ENCODE results near the gene VEGFC.

VEGFC gene

DNA sequence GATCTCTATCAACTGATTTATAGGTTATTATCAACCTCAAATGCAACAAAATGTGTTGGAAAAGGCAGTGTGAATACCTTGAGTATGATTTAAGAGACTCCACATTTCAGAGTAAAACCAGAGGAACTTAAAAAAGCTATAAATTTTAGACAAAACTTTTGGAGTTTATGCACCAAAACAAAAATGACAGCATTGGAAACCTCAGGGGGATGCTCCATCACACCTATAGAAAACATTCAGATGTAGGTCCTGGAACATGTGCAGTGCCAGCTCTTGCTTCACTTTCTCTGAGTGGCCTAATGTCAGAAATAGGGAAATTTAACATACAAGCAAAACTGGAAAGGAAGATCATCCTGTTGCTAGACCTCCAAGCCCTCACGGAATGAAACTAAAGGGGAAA, 5.8 kb upstream of the VEGFC start:
- no peak for DNase-seq (ENCODE audit: low spot score)

DNA sequence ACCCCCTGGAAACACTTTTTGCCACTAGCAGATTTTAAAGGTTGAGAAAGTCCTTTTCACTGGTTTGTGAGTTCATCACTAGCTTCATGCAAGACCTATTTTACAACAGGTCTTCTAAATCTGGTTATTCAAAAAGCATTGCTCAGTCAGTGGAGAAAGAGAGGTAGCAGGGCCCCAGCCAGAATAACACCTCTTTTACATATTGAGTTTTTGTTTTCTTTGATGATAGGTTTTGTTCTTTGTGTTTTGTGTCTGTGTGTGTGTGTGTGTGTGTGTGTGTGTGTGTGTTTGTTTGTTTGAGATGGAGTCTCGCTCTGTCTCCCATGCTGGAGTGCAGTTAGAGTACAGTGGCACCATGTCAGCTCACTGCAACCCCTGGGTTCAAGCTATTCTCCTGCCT, 2.7 kb upstream of the VEGFC start:
- no peak for DNase-seq (ENCODE audit: low spot score)

DNA sequence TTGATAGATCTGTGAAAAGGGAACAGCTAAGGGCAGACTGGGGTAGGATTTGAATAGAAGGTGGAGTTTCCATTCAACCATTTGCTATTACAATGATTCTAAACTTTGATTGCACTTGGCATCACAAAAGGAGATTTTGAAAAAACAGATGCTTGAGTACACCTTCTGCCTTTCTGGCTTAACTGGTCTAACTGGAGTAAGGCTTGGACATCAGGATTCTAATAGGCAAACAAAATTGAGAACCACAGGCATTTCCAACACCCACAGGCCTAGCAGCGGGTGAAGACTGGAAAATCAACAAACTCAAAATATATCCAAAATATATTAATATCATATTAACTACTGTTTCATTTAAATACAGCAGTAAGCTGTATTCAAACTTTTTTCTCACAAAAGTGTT, 1.9 kb upstream of the VEGFC start:
- DNase-seq (ENCODE audit: low spot score): no peak

DNA sequence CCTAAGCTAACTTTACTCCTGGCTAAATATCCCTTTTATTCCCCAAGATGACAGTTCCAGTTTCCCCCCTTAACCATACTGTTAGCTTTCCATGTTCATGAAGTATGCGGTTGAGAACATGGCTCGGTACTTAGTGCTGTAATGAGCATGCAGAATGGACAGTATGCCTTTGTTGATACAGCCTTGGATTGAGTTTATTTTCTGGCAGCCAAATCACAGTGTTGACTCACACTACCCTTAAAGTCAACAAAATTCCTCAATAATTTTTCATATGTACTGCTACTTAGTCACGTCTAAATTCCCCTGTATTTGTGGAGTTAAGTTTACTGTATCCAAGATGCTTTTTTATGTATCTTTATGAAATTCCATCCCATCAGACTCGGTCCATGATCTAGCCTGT, 1.4 kb upstream of the VEGFC start:
- DNase-seq (ENCODE audit: low spot score): peak; percentile 76

DNA sequence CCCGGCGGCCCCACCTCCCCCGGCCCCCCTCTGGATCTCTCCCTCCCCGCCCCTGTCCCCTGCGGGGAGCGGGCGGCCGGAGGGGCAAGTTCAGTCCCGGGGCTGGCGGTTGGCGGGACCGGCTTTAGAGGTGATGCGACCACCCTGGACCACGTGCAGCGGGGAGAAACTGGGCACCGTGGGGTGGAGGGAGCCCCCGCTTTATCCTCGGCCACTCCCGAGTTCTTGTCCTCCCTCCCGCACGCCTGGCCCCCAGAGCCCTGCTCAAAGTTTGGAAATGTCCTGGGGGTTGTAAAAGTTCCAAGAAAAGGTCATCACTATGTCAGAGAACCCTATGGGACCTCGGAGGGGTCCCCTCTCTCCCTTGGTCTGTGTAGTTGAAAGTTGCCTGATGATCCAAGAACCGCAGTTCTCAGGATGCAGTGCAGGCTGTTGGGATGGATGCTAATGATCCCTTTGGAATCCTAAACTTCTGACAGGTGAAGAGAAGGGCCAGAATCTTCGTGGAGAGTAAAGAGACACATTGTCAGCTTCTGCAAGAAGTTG, 411 bp upstream of the VEGFC start:
- no peak for DNase-seq (ENCODE audit: low spot score)

DNA sequence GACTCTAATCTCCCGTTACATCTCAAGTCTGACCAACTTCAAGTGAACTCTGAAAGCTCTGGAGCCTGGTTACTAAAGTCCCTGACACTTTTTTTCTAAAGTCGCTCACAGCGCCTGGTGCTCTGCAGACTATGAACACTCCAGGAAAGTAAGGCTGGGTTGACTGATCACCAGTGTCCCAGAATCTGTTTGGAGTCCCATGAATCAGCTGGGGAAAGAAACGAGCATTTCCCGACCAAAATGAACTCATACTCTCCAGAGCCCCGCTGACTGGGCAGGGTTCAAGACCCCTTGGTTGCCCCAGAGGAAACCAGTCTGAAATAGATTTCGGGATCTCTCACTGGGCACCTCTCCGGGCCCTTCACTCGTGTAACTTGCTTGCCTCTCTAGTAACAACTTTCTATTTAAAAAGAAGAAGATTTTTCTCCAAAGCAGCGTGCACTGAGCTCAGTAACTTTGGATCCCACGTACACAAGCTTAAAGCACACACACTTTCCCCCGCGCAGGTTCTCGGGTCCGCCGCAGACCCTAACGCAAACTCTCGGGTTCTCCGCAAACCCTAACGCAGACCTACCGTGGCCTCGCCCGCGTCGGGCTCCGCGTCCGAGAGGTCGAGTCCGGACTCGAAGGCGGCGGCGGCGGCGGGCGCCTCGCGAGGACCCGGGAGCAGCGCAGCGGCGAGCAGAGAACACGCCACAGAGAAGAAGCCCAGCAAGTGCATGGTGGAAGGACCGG, 964 bp downstream of the VEGFC start:
- peak; percentile 39 for DNase-seq (ENCODE audit: low spot score)

DNA sequence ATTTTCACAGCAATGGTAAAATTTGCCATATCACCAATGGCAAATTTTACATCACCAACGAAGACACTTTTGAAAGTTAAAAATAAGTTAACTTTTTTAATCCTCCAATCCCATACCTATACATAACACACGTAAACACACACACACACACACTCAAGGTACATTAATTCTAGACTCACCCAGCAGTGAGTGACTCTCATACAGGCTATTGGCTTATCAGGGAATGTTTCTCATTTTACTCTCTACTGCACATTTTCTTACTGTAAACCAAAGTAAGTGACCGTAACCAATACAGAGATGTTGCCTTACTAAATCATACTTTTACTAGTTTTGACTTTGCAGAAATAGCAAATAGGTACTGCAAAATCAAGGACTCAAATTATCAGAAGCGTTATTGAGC, 2.3 kb downstream of the VEGFC start:
- no peak for DNase-seq (ENCODE audit: low spot score)

DNA sequence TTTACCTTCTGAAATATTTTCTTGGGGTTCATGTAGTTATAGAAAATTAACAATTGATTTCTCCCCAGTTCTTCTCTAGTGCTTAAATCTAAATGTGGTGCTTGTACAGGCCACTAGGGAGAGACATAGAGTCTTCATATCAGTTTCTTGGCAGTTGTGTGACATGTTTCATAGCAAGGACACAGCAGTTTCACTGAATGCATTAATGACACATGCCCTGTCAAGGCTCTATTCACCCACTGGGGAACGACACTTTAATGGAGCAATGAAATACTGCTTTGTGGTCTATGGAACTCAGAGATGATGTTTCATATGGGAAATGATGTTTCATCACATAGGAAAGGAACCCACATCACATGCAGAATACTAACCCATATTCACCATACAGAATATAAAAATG, 2.8 kb downstream of the VEGFC start:
- peak; percentile 60 for DNase-seq (ENCODE audit: low spot score)

DNA sequence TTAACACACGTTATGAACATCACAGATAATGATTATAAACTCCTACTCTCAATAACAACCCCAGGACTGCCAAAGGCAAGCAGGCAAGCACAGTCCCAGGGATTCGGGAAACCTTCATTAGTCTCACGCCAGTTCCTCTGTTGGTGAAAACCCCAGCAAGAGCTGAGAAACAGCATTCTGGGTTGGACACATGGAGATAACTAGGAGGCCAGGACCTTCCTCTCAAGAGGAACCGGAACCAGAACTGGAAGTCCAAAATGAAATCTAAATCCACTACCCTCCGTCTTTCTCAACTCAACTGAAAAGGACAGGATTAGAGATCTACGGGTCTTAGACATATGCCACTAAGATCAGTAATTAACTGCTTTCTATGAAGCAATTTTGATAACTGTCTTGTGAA, 3.8 kb downstream of the VEGFC start:
- no peak for DNase-seq (ENCODE audit: low spot score)

DNA sequence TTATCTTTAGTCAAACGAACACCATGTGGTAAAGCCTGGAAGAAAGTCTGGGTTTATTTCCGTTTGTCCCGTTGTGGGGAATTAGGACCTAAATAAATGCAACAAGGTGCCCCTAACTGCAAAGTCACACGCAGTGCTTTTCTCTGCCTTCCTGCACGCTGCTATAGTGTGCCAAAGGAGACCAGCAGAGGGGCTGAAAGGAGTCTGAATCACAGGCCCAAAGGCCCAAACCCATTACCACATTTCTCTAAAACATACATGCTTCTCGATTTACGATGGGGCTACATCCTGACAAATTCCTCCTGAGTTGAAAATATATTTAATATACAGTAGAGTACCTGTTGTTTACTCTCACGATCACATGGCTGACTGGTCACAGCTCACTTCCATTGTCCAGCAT, 4.5 kb downstream of the VEGFC start:
- no peak for DNase-seq (ENCODE audit: low spot score)

DNA sequence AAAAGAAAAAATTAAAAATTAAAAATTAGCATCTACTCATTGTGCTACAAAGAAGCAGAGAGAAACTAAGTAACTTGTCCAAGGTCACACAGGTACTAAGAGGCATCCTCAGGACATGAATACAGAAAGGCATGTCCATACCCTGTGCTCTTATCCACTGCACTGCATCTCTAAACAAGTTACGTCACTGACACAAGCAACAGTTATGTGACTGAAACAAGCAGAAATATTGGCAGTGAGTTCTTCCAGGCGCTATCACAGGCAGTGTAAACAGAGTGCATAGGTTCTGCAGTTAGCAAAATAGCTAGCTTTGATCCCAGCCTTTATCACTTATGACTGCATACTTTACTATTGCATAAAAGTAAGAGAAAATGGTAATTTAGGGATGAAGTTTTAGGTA, 7.9 kb downstream of the VEGFC start:
- DNase-seq (ENCODE audit: low spot score): no peak

DNA sequence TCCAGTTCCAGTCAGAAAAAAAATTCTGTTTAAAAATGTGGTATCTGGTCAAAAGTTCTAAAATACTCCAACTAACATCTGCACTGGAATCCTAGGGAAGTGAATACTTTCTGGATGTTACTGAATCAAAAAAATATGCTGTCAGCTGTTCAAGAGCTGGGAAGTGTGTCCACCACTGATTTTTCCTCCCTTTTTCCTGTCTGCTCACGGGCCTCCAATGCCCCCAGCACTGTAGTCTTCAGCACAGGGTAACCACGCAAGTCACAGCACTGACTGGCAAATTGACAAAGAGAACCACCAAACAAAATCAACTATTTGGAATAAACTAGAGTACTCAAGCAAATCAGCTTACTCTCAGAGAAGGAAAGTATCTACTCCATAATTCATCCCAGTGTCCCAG, 9.9 kb downstream of the VEGFC start:
- DNase-seq (ENCODE audit: low spot score): no peak

DNA sequence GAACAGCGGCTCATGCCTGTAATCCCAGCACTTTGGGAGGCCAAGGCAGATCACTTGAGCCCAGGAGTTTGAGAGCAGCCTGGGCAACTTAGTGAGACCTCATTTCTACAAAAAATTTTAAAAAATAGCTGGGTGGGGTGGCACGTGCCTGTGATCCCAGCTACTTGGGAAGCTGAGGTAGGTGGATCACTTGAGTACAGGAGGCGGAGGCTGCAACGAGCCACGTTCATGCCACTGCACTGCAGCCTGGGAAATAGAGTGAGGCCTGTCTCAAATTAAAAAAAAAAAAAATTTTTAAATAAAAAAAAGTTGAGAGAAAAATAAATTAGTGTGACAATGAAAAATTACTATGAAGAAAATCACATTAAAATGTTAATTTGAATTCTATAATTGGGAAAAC, 10.5 kb downstream of the VEGFC start:
- DNase-seq (ENCODE audit: low spot score): no peak

DNA sequence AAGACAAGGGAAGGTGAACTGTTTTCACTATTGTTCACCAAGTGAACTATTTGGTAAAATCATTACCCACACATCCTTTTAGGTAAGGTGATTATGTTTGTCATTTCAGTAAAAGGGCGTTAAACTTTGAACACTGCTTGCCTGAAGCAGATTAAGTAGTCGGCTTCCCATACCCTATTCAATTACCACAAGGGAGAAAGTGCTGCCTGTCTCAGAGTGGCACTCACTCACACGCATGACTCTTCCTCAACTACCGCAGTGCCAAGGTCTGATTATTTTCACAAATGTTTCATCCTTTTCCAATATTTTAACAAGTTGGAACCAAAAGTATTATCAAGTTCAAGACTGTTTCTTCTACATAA, 11.0 kb downstream of the VEGFC start:
- DNase-seq (ENCODE audit: low spot score): no peak

DNA sequence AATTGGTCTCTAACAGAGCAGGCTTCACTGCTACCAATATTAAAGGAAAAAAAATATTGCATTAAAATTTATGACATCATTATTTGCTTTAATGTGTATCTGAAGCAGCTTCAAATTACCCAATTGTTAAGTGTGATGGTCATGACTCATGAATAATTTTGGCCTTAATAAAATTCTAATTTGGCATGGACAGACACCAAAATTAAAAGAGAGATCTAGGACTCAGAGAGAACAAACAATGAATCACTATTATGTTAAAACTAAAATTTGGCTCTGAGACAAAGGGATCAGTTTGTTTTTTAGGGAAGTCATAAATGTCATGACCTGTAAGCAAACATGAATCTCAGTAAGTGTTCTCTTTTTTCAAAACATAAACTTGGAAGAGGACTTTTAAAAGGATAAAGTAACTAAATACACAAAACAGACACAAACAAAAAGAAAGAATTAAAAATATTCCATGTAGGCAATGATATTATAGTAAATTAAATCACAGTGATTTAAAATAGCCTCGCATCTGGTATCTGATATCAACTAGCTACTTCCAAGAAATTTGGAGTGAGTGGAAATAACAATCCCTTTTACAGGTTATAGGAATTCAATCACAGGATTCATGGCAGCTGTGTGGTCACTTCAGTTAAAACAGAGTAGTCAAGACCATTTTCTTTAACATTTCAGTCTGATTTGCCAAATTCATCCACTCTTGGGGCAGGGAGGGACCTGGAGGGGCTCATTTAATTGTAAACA, 11.6 kb downstream of the VEGFC start:
- DNase-seq (ENCODE audit: low spot score): no peak

DNA sequence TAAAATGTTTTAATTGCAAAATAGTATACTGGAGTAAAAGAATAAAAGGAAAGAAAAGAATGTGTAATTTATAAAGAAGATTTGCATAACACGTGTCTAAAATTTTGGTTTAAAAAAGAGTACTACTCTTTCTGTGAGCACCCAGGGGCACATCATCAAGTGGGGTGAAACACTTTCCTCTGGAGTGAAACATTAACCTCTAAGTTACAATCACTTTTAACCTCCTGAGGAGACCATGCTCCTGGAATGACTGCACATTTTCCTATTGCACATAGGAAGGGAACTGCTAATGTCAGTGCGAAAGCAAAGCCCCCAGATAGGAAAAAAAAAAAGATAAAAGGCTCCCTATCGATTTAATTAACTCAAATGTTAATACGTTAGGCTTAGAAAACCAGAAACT, 13.3 kb downstream of the VEGFC start:
- DNase-seq (ENCODE audit: low spot score): no peak

DNA sequence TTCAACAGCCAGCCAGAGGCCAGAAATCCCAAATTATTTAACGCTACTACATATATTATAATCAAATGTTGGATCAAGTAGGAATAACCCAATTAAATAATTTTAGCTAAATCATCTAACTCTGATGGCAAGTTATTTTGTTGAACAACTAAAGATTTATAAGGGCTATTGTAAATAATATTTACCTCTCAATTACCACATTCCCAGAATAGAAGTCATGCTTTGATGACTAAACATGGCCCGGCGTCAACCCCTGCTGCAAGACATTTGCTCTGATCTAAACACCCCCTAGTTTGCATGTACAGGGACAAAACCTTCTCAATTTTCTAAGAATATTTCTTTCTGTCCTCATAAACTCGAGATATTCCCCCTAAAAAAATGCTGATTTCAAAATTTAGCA, 14.2 kb downstream of the VEGFC start:
- DNase-seq (ENCODE audit: low spot score): no peak

DNA sequence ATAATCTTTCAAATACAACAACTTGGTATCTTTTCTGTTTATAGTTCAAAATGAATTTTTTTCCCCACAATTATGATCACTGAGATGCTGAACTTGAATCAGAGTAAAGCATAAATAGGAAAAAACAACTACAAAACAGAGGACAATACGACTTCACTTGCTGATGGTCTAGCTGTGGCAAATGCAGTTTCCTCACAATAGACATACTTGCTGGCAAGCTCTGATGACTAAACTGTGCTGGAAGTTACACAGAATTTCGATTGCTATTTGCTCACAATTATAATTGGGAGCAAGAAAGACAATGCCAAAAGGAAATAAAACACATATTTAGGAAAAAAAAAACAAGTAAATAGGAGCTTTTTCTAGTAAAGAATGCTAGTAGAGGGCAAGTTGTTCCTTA, 14.7 kb downstream of the VEGFC start:
- no peak for DNase-seq (ENCODE audit: low spot score)

DNA sequence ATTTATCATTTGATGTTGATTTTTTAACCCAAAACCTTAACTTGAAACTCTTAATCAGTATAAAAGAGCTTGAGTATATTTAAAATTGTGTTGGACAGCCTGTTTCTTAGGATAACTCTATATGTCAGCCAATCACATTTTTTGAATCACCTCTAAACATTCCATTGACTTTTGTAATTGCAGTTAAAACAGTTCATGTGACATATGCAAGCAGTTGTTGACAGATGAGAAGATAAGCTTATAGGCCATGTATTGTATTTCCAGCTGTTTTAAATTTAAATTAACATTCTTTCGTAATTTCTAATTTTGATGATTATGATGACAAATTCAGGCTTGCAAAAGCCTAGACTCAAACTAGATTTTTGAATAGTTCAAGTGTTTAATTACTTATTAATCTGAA, 17.4 kb downstream of the VEGFC start:
- DNase-seq (ENCODE audit: low spot score): no peak

DNA sequence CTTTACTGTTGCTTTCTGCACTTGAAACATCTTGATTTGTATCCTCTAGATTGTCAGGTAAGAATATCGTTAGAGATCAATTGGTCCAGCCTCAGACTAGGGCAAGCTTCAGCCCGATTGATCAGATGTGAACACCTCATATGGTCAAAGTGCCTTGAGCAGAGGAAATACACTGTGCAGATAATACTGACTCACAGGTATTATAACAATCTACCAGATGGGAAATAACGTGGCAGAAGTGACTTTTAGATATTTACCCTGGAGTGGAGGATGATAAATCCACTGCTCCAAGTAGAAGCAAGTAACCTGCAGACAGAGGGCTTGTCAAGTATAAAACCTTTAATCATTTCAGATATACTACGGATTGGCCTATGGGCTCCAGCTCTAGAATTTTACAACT, 17.9 kb downstream of the VEGFC start:
- DNase-seq (ENCODE audit: low spot score): no peak

DNA sequence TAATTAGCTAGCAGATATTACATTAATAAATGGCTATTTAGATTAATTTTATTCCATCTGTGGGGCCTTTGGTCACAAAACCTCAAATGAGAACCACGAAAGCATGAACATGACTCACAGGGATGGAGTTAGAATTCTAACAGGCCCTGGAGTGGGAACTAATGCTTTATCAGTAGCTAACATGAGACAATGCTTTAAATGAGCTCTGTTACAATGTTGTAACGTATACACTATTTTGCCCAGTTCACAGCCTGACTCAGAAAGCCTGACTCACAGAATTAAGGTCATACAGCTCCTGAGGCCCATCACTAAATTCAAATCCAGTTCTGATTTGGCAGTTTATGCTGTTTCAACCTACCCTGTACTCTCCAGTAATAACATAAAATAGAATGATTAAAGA, 23.2 kb downstream of the VEGFC start:
- DNase-seq (ENCODE audit: low spot score): peak; percentile 45

DNA sequence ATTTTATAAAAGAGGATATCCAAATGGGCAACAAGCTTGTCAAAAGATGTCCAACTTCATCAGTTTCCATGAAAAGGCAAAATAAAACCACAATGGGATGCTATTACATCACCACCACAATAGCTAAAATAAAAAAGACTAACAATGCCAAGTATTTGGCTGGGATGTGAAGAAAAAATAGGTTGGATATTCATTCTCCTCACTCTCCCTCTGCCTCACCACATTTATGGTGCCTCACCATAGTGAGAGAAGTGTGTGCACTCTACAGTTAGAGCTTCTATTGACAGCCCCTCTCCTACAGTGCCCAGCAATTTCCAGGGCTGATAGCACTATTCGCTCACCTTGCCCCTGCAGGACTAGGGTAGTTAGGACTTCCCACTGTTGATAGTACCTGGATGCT, 25.5 kb downstream of the VEGFC start:
- DNase-seq (ENCODE audit: low spot score): no peak

DNA sequence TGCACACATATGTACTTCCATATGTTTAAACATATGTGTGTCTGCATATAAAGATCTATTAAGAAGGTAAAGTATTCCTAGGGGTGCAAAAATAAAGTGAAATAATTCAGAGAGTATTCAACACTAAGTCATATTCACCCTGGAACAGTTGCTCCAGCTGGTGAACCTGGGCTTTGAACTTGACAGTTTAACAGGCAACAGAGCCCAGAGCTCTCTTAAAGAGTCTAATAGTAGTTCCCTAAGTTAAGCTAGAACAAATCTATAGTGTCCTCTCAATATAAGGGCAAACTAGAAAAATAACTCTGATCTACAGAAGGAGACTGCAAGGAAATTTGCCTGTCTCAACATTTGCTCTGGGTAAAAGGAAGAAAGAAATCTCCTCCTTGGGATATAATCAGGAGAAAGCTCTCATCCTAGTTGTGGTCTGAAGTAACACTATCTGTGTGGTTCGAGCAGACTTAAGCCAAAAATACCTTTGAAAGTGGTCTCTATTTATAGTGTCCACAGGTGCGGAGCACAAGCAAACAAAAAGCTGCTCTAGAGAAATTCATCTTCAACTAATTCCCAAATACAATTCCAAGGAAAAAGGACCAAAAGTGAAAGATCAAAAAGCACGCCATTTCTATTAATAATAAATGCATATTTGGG, 29.9 kb downstream of the VEGFC start:
- no peak for DNase-seq (ENCODE audit: low spot score)

Measured in AG08396 (cell line).